Naive B cell (primary cell): ENCODE results near the gene WDR20. TPM values are rescaled to one million over a fixed set of nuclear protein-coding genes. Genes with fewer than 3 reads are reported as not detected.
A peak's percentile ranks its signal among the peaks of the same experiment; 100 is the strongest.
"Not testable (repeated sequence)": the region's sequence is repeated elsewhere in the genome, so short reads cannot be mapped to it uniquely, and the experiment has no call there.

Experiments used
- ATAC-seq, 2 donors: fragments of 150-1000 bp; cut with Tn5 transposase; 2 replicates each; pipeline ENCODE4 v1.10.0; 2021; ENCODE audit warnings: low read depth in 2 of 2, mild to moderate bottlenecking in 2 of 2, moderate library complexity in 2 of 2
- DNase-seq: peaks from one replicate; pipeline ENCODE4 v3.0.0; 2022
- H3K27ac Mint-ChIP-seq, 6 donors: one replicate each; pipeline ENCODE4 v1.8.0; 2020 to 2022; ENCODE audit warnings: mild to moderate bottlenecking in 6 of 6, mixed read lengths in 6 of 6, moderate library complexity in 5 of 6, inconsistent platforms in 2 of 6
- H3K27me3 Mint-ChIP-seq, 3 donors: one replicate each; pipeline ENCODE4 v1.8.0; 2021 to 2022; ENCODE audit warnings: mixed read lengths in 3 of 3, mild to moderate bottlenecking in 1 of 3
- H3K36me3 Mint-ChIP-seq, 2 donors: one replicate each; pipeline ENCODE4 v1.8.0; 2020 to 2022; ENCODE audit warnings: mixed read lengths in 2 of 2, inconsistent platforms in 1 of 2, mild to moderate bottlenecking in 1 of 2
- H3K4me1 Mint-ChIP-seq, 3 donors: one replicate each; pipeline ENCODE4 v1.8.0; 2020 to 2022; ENCODE audit warnings: mixed read lengths in 3 of 3, inconsistent platforms in 1 of 3, mild to moderate bottlenecking in 1 of 3, moderate library complexity in 1 of 3
- H3K4me3 Mint-ChIP-seq, 8 donors: one replicate each; pipeline ENCODE4 v1.8.0; 2020 to 2022; ENCODE audit warnings: mild to moderate bottlenecking in 8 of 8, mixed read lengths in 8 of 8, moderate library complexity in 8 of 8, inconsistent platforms in 2 of 8
- H3K9me3 Mint-ChIP-seq, 7 donors: one replicate each; pipeline ENCODE4 v1.8.0; 2020 to 2022; ENCODE audit warnings: mixed read lengths in 7 of 7, mild to moderate bottlenecking in 5 of 7, inconsistent platforms in 2 of 7, moderate library complexity in 1 of 7
- polyA plus RNA-seq, 6 donors: library from polyadenylated mRNA; unstranded; fragments of 300-500 nt; fragmentation: Illumina TruSeq; gene quantifications; one replicate each; pipeline ENCODE4 v1.2.3, GENCODE V29; 2021; ENCODE audit warnings: low read depth in 6 of 6

Gene WDR20
- polyA plus RNA-seq, 6 donors from 2014 or later, result 11.2 to 23.1 (median 17.3) TPM

DNA sequence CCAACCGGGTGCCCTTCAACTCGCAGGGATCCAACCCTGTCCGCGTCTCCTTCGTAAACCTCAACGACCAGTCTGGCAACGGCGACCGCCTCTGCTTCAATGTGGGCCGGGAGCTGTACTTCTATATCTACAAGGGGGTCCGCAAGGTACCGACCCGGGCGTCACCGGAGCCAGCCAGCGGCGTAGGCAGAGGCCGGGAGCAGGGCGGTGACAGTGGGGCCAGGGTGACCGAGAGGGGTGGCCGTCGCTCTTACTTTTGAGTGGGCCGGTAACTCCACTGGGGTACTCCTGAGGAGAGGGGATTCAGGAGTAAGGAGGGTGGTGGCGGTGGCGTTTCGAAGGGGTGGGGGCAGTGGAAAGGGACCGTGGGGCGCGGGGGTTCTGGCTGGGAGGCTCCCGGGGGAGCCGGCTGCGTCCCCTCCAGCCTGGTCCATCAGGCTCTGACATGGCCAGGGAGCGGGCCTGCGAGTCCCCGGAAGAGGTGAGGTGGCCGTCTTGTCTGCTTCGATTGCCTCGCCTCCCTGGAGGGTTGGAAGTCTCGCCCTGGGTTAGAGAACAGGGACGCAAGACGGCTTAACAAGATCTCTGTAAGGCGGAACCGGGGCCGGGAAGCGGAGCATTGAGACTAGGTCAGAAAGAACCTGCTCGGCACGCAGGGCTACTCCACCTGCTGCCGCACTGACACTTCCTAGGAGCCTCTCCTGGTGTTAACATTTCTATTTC lies 491 bp downstream of the WDR20 start:
- DNase-seq (peak; percentile 17), ATAC-seq (peak; percentile 18 to 24)
- peak overlapping the region; percentile 96 to 100 (median 99) for H3K4me3 Mint-ChIP-seq
- no peaks in the 10 kb centered on the region for H3K27me3 Mint-ChIP-seq
- H3K9me3 Mint-ChIP-seq, result no peaks in the 10 kb centered on the region
- H3K4me1 Mint-ChIP-seq, result peaks cover 21 to 25% (median 23%) of the 10 kb centered on the region in 3 donors
- no peaks in the 10 kb centered on the region for H3K36me3 Mint-ChIP-seq
- peak overlapping the region; percentile 89 to 99 (median 98) for H3K27ac Mint-ChIP-seq

DNA sequence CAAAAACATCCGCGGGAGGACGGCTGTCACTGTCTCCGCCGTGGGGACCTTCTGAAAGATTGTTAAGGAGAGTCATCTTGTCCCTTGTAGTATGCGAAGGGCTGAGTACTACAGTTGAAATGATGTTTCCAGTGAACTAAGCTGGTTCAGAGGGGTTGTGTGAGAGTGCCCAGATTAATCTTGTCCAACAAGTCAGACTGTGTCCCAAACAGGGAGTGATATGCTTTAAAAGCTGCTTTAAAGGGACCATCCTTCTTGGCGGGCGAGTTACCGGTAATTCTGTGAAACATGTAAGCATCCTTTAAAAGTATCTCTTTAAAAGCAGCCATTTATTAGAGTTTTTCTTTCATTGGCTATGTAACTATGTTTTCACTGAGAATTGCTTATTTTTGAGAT lies 1.1 kb downstream of the WDR20 start:
- no peaks in the 10 kb centered on the region for H3K9me3 Mint-ChIP-seq
- no peak for ATAC-seq
- H3K27me3 Mint-ChIP-seq, result no peaks in the 10 kb centered on the region
- DNase-seq, result no peak
- H3K4me1 Mint-ChIP-seq, result peaks cover 26 to 30% (median 29%) of the 10 kb centered on the region in 3 donors
- H3K36me3 Mint-ChIP-seq, result no peaks in the 10 kb centered on the region
- peak overlapping the region; percentile 21 to 99 (median 96) for H3K27ac Mint-ChIP-seq
- H3K4me3 Mint-ChIP-seq, result peak overlapping the region; percentile 96 to 100 (median 99)

DNA sequence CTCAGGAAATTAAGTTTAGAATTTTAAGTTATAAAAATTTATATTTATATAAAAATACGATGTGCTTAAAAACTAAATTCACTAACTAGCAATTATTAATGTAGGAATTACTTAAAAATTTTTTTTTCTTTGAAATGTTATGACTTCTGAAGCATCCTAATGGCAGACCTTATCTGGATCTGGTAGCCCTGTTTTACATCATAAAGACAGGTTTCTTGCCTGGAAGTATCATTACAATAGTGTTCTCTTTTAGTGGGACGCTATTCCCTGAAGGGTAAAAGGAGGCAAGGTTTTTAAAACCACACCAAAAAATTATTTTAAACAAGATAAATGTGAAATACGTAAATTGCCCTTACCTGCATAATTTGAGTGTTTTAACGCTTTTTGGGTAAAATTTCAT lies 2.1 kb downstream of the WDR20 start:
- no peak for ATAC-seq
- Mint-ChIP-seq H3K4me1 (peaks cover 35 to 39% (median 38%) of the 10 kb centered on the region in 3 donors), H3K36me3 (no peaks in the 10 kb centered on the region)

DNA sequence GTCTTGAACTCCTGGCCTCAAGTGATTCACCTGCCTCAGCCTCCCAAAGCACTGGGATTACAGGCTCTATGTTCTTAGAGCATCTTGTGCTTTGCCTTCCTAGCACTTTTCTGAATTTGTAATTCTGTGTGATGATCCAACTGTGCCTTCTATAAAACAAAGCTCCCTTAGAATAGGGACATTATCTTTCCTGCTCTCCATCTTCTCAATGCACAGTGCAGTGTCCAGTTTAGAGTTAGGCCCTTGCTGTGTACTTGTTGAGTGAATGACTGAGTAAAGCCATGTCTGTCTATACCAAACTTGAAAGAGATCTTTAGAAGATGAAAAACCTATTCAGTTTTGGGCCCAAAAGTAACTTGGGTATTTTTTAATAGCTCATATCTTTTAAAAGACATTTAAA lies 5.2 kb downstream of the WDR20 start:
- H3K4me1 Mint-ChIP-seq, result peaks cover 37 to 42% (median 40%) of the 10 kb centered on the region in 3 donors
- H3K36me3 Mint-ChIP-seq, result no peaks in the 10 kb centered on the region
- no peaks in the 10 kb centered on the region for H3K9me3 Mint-ChIP-seq
- peak overlapping the region in 1 of 6 donors; percentile 42 for H3K27ac Mint-ChIP-seq
- no peak for ATAC-seq
- peak overlapping the region in 1 of 8 donors; percentile 77 for H3K4me3 Mint-ChIP-seq
- no peaks in the 10 kb centered on the region for H3K27me3 Mint-ChIP-seq
- no peak for DNase-seq

More for the DNA sequence above, 2.1 kb downstream of the WDR20 start:
- Mint-ChIP-seq H3K27me3 (no peaks in the 10 kb centered on the region), H3K9me3 (no peaks in the 10 kb centered on the region), H3K4me3 (peak overlapping the region in 1 of 8 donors; percentile 53), H3K27ac (no peak overlapping the region)
- DNase-seq, result no peak

DNA sequence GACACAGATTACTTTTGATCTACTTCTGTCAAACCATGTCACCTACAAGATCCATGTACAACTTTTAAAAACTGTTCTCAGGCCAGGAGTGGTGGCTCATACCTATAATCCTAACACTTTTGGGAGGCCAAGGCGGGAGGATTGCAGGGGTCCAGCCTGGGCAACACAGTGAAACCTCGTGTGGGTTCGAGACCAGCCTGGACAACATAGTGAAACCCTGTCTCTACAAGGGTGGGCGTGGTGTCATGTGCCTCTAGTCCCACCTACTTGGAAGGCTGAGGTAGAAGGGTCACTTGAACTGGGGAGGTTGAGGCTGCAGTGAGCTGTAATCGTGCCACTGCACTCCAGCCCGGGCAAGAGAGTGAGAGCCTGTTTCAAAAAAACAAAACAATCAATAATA lies 5.7 kb downstream of the WDR20 start:
- ATAC-seq (no peak), DNase-seq (no peak)
- Mint-ChIP-seq H3K4me1 (peaks cover 38 to 40% (median 39%) of the 10 kb centered on the region in 3 donors), H3K27me3 (no peaks in the 10 kb centered on the region), H3K9me3 (no peaks in the 10 kb centered on the region), H3K27ac (peak overlapping the region in 1 of 6 donors; percentile 42), H3K36me3 (no peaks in the 10 kb centered on the region), H3K4me3 (no peak overlapping the region)

DNA sequence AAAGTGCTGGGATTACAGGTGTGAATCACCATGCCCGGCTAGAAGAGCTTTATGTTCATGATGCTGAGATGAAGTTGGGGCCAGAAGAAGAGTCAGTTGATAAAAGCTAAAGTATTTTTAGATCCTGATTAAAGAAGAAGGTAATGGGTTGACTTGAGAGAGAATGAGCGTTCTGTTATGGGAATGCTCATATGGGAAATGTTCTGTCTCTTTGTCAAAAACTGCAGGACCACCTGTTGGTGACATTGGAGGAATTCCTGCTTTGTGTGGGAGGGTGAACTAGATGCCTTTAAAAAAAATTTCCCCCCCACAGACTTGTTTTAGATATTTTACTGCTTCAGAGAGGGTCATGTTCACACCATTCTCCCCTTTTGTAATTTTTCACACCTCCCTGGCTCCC lies 6.7 kb downstream of the WDR20 start:
- Mint-ChIP-seq H3K36me3 (peaks cover 0 to 8% of the 10 kb centered on the region in 2 donors), H3K4me1 (peaks cover 31 to 42% (median 39%) of the 10 kb centered on the region in 3 donors), H3K27me3 (no peaks in the 10 kb centered on the region), H3K27ac (peak overlapping the region in 2 of 6 donors; percentile 5 to 54), H3K4me3 (peak overlapping the region in 1 of 8 donors; percentile 12), H3K9me3 (no peaks in the 10 kb centered on the region)
- ATAC-seq, result no peak
- DNase-seq, result no peak

DNA sequence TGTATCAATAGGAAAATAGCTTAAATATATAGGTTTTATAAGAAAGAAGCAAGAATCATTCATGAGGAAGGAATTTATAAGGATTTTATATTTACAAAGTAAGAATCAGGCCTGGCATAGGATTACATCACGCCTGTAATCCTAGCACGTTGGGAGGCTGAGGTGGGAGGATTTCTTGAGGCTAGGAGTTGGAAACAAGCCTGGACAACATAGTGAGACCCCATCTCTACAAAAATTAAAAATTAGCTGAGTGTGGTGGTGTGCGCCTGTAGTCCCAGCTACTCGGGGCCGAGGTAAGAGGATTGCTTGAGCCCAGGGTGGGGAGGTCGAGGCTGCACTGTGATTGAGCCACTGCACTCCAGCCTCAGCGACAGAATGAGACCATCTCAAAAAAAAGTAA lies 10.4 kb downstream of the WDR20 start:
- H3K27me3 Mint-ChIP-seq, result no peaks in the 10 kb centered on the region
- DNase-seq, result no peak
- no peaks in the 10 kb centered on the region for H3K9me3 Mint-ChIP-seq
- no peak for ATAC-seq
- H3K4me3 Mint-ChIP-seq, result no peak overlapping the region
- peaks cover 0 to 13% of the 10 kb centered on the region in 2 donors for H3K36me3 Mint-ChIP-seq
- H3K27ac Mint-ChIP-seq, result no peak overlapping the region
- peaks cover 40 to 57% (median 45%) of the 10 kb centered on the region in 3 donors for H3K4me1 Mint-ChIP-seq

DNA sequence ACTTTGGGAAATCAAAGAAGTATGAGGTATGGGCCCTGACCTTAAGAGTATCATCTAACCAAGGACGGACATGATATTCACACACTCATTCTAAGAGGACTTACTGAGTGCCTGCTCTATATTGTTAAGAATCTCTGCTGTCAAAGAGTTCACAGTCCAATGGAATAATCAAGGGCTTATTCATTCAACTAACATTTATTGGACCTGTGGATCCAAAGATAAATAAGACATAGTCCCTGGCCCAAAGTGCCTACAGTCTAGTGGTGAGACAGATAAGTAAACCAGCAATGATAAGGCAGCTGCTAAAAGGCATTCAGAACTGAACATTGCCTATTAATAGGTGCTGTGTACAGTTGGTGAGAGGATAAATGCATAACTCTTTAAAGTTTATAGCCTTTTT lies 11.0 kb downstream of the WDR20 start:
- DNase-seq, result no peak
- Mint-ChIP-seq H3K27ac (no peak overlapping the region), H3K9me3 (no peaks in the 10 kb centered on the region), H3K27me3 (no peaks in the 10 kb centered on the region), H3K36me3 (peaks cover 0 to 13% of the 10 kb centered on the region in 2 donors), H3K4me1 (peaks cover 39 to 54% (median 42%) of the 10 kb centered on the region in 3 donors), H3K4me3 (no peak overlapping the region)
- ATAC-seq, result no peak

DNA sequence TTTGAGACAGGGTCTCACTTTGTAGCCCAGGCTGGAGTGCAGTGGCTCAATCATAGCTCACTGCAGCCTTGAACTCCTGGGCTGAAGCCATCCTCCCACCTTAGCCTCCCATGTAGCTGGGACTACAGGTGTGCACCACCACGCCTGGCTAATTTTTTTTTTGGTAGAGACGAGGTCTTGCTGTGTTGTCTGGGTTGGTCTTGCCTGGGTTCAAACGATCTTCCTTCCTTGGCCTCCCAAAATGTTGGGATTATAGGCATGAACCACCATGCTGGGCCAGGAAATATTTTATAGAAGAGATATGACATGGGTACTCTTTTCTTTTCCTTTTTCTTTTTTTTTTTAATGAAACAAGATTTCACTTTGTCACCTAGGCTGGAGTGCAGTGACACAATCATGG lies 11.7 kb downstream of the WDR20 start:
- peaks cover 0 to 13% of the 10 kb centered on the region in 2 donors for H3K36me3 Mint-ChIP-seq

DNA sequence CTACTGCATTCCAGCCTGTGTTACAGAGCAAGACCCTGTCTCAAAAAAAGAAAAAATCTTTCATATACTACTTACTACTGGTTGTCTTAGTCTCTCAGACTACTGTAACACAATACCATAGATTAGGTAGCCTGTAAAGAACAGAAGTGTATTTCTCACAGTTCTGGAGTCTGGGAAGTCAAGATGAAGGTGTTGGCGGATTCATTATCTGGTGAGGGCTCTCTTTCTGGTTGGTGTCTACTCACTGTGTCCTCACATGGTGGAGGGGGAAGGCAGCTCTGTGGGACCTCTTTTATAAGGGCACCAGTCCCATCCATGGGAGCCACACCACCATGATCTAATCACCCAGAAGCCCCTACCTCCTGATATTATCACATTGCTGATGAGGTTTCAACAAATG lies 14.4 kb downstream of the WDR20 start:
- Mint-ChIP-seq H3K9me3 (no peaks in the 10 kb centered on the region), H3K27me3 (no peaks in the 10 kb centered on the region), H3K4me3 (no peak overlapping the region), H3K4me1 (peaks cover 38 to 52% (median 46%) of the 10 kb centered on the region in 3 donors), H3K27ac (peak overlapping the region in 1 of 6 donors; percentile 14), H3K36me3 (peaks cover 0 to 19% of the 10 kb centered on the region in 2 donors)
- no peak for DNase-seq
- ATAC-seq, result no peak

More for the DNA sequence above, 11.7 kb downstream of the WDR20 start:
- not testable (repeated sequence) for H3K27me3 Mint-ChIP-seq, ATAC-seq, DNase-seq, H3K9me3 Mint-ChIP-seq
- peaks cover 37 to 47% (median 37%) of the 10 kb centered on the region in 3 donors for H3K4me1 Mint-ChIP-seq
- H3K27ac Mint-ChIP-seq, result peak overlapping the region in 1 of 6 donors; percentile 65
- peak overlapping the region in 1 of 8 donors; percentile 56 for H3K4me3 Mint-ChIP-seq

DNA sequence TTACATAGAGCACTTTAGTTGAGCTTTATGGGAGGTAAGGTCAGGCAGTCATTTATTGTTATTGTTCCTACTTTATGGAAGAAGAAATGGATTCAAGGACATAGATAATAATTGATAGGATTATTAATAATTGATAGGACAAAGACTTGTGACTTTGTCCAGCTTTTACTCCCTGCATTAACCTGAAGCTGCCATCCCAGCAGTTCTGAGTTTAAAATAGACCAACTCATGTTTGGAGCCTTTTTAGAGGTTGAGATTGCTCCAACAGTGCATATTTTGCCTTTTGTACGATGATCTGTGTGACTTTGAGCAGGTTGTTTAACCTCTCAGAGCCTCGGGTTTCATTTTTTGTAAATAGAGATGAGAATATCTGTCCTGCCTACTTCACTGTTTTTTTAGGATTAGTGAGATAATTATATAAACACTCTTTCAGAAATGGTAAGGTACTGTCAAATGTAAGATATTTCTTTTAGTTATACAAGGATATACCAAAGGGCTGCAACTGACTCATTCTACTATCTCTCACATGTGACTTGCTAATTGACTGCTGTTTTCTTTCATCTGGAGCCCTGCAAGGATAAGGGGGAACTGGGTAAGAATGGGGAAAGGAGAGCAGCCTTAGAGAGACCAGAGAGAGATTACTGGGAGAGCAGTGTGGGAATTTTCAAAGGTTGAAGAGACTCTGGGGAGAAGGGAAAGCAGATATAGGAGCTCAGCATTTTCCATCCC lies 15.3 kb downstream of the WDR20 start:
- peaks cover 0 to 19% of the 10 kb centered on the region in 2 donors for H3K36me3 Mint-ChIP-seq
- H3K4me3 Mint-ChIP-seq, result no peak overlapping the region
- ATAC-seq (no peak), DNase-seq (no peak)
- no peaks in the 10 kb centered on the region for H3K27me3 Mint-ChIP-seq
- H3K27ac Mint-ChIP-seq, result peak overlapping the region in 2 of 6 donors; percentile 34 to 70
- no peaks in the 10 kb centered on the region for H3K9me3 Mint-ChIP-seq
- peaks cover 43 to 58% (median 54%) of the 10 kb centered on the region in 3 donors for H3K4me1 Mint-ChIP-seq

DNA sequence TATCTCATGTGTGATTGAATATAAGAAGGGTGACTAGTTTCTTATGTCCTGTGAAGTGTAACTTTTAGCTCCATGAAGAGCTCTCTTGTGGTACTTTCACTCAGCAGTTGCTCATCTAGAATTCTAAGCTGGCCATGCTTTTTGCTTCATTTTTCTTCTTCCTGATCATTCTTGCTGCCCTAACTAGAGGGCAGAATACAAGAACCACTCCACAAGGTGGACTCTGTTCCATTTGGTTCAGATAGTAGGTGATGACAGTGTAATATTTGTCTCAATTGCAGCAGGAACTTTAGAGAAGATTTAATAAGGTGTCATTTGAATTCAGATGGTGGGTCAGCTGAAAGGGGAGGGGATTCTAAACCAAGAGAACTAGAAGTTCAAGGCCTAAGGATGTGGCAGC lies 17.6 kb downstream of the WDR20 start:
- ATAC-seq, result no peak
- Mint-ChIP-seq H3K4me3 (no peak overlapping the region), H3K36me3 (peaks cover 0 to 11% of the 10 kb centered on the region in 2 donors), H3K27ac (no peak overlapping the region), H3K4me1 (peaks cover 36 to 63% (median 49%) of the 10 kb centered on the region in 3 donors), H3K27me3 (no peaks in the 10 kb centered on the region), H3K9me3 (no peaks in the 10 kb centered on the region)
- no peak for DNase-seq

DNA sequence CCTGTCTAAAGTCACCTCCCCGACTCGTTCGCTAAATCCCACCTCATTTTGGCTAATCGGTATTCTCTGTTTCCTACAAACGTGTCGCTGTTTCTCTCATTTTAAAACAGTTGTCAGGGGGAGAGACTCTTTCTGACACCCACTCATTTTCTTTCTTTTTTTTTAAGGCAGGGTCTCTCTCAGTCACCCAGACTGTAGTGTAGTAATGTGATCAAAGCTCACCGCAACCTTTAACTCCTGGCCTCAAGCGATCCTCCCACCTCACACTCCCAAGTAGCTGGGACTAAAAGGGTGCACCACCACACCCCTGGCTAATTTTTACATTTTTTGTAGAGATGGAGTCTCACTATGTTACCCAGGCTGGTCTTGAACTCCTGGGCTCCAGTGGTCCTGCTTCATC lies 19.1 kb downstream of the WDR20 start:
- Mint-ChIP-seq H3K9me3 (no peaks in the 10 kb centered on the region), H3K27me3 (no peaks in the 10 kb centered on the region), H3K36me3 (peaks cover under 1 to 6% of the 10 kb centered on the region in 2 donors), H3K27ac (peak overlapping the region in 3 of 6 donors; percentile 12 to 39 (median 17)), H3K4me1 (peaks cover 38 to 63% (median 56%) of the 10 kb centered on the region in 3 donors), H3K4me3 (no peak overlapping the region)
- DNase-seq (no peak), ATAC-seq (no peak)
